HCT116 (cell line): ENCODE data around the gene IGFN1.

Experiments
- CTCF ChIP-seq, 3 experiments: fragments of 200-600 bp in 1 of 3; sonication (generic) in 1 of 3; IDR thresholded peaks in 2 of 3; conservative IDR thresholded peaks in 1 of 3; 2 replicates each; pipeline ENCODE4 v1.5.1; 2012 to 2017; ENCODE audit warnings: low read depth in 2 of 3, low read length in 2 of 3, antibody characterized with exemption in 1 of 3, borderline replicate concordance in 1 of 3, control low read depth in 1 of 3, mild to moderate bottlenecking in 1 of 3, mixed read lengths in 1 of 3, mixed run types in 1 of 3, moderate library complexity in 1 of 3; ENCODE audit not compliant: insufficient read depth in 1 of 3
- EZH2 ChIP-seq: fragments of 200-600 bp; sonication (generic); IDR thresholded peaks from 2 replicates; pipeline ENCODE4 v1.6.1; 2017; ENCODE audit warnings: antibody characterized with exemption, mixed run types
- MAX ChIP-seq: IDR thresholded peaks from 2 replicates; pipeline ENCODE4 v1.6.1; 2012
- POLR2A ChIP-seq: IDR thresholded peaks from 2 replicates; pipeline ENCODE4 v1.7.0; 2011; ENCODE audit warnings: borderline replicate concordance; ENCODE audit not compliant: insufficient read depth, insufficient read length; ENCODE audit errors: extremely low read depth

- TF ChIP-seq EZH2 (no peak), CTCF (IDR thresholded peaks at IDR 0.05 in 2 of 3, conservative IDR thresholded peaks at IDR 0.05 in 1 of 3; ENCODE audit: borderline replicate concordance in 1 of 3, insufficient read depth in 1 of 3, low read depth in 2 of 3, low read length in 2 of 3) (no peak), POLR2A (no peak), MAX (no peak)
These were observed 58.3 kb downstream of the IGFN1 start for GRCh38 chr1:201248721-201249559.
